K562 (cell line): ENCODE data around the gene NDUFAB1. TPM values are rescaled to one million over a fixed set of nuclear protein-coding genes. Genes with fewer than 3 reads are reported as not detected.
"Not testable (repeated sequence)": the region's sequence is repeated elsewhere in the genome, so short reads cannot be mapped to it uniquely, and the experiment has no call there.

Experiments
- ATAC-seq: fragments of 200-7000 bp; cut with Tn5 transposase; 3 replicates; pipeline ENCODE4 v1.9.1; 2020; ENCODE audit warnings: moderate library complexity
- BruUV-seq: library from RNA; stranded (reverse); fragments of 400-500 nt; replicated peaks from 2 replicates; lab custom pipeline; 2021; lab: Mats Ljungman, UMichigan
- CTCF ChIA-PET: fragments of 300-600 bp; formaldehyde crosslinking; extraction: SDS; loops from one replicate; lab custom pipeline; 2021; ENCODE audit warnings: low intra/inter-chr PET ratio; lab: Yijun Ruan, JAX
- POLR2A ChIA-PET: fragments of 300-600, 350-650 bp; sonication (Branson Sonifier 250); formaldehyde crosslinking; extraction: SDS; loops from one replicate; lab custom pipeline; 2021; ENCODE audit warnings: antibody characterized with exemption, inconsistent platforms; lab: Yijun Ruan, JAX
- DNase-seq, 4 experiments: peaks; one replicate each; pipeline versions ENCODE4 v3.0.0 to v3.0.0-alpha.2; 2011 to 2018; ENCODE audit warnings: low spot score in 3 of 4, mixed read lengths in 3 of 4; ENCODE audit errors: extremely low read depth in 1 of 4
- FAIRE-seq: peaks from 2 replicates; lab custom pipeline; 2011; peaks lifted over from hg19 to GRCh38; lab: Jason Lieb, UNC
- H2AFZ ChIP-seq: 2 replicates; pipeline ENCODE4 v1.6.0; 2011; ENCODE audit warnings: low read depth, low read length, control low read depth, inconsistent platforms
- H3K27ac ChIP-seq: fragments of 200-600 bp; 3 replicates; pipeline ENCODE4 v1.8.0; 2011; ENCODE audit warnings: low read depth, mild to moderate bottlenecking, control low read depth, inconsistent platforms, low read length, moderate library complexity, mixed read lengths; ENCODE audit errors: extremely low read depth
- H3K27me3 ChIP-seq, 2 experiments: fragments of 300-600 bp in 1 of 2; 2 replicates in 1 of 2; 3 replicates in 1 of 2; pipeline versions ENCODE4 v1.6.0 to v1.8.0; 2011; ENCODE audit warnings: inconsistent platforms in 2 of 2, low read length in 2 of 2, mild to moderate bottlenecking in 1 of 2, mixed read lengths in 1 of 2, moderate library complexity in 1 of 2; ENCODE audit not compliant: control insufficient read depth in 2 of 2, insufficient read depth in 2 of 2
- H3K36me3 ChIP-seq: fragments of 300-600 bp; 3 replicates; pipeline ENCODE4 v1.8.0; 2011; ENCODE audit warnings: mild to moderate bottlenecking, low read length, inconsistent platforms; ENCODE audit not compliant: control insufficient read depth, insufficient read depth
- H3K4me1 ChIP-seq, 2 experiments: fragments of 200-600 bp in 1 of 2; replicated peaks in 1 of 2; 2 replicates in 1 of 2; 3 replicates in 1 of 2; pipeline versions ENCODE4 v1.5.1 to v1.8.0; 2011; ENCODE audit warnings: inconsistent platforms in 2 of 2, low read length in 2 of 2, mild to moderate bottlenecking in 1 of 2, mixed read lengths in 1 of 2, moderate library complexity in 1 of 2; ENCODE audit not compliant: control insufficient read depth in 2 of 2, insufficient read depth in 2 of 2
- H3K4me2 ChIP-seq: 2 replicates; pipeline ENCODE4 v1.6.1; 2011; ENCODE audit warnings: low read length, control low read depth, inconsistent platforms, mixed read lengths; ENCODE audit not compliant: insufficient read depth
- H3K4me3 ChIP-seq: fragments of 200-600 bp; sonication (generic), shearing (Covaris generic); 2 replicates; pipeline ENCODE4 v1.5.1; 2016; ENCODE audit warnings: control low read depth, inconsistent platforms
- H3K79me2 ChIP-seq: fragments of 200-600 bp; 3 replicates; pipeline ENCODE4 v1.8.0; 2011; ENCODE audit warnings: low read length, inconsistent platforms; ENCODE audit not compliant: control insufficient read depth, insufficient read depth
- H3K9ac ChIP-seq, 2 experiments: 2 replicates each; pipeline versions ENCODE4 v1.6.0 to v1.6.1; 2011; ENCODE audit warnings: low read depth in 2 of 2, low read length in 2 of 2, control low read depth in 1 of 2, inconsistent platforms in 1 of 2, mild to moderate bottlenecking in 1 of 2, mixed read lengths in 1 of 2; ENCODE audit not compliant: insufficient read depth in 1 of 2
- H3K9me1 ChIP-seq: one replicate; pipeline ENCODE4 v1.6.0; 2011; ENCODE audit warnings: inconsistent platforms, mild to moderate bottlenecking, low read length, moderate library complexity; ENCODE audit not compliant: control insufficient read depth, insufficient read depth
- H3K9me3 ChIP-seq: replicated peaks from 2 replicates; pipeline ENCODE4 v1.5.1; 2011; ENCODE audit warnings: low read depth, low read length, inconsistent platforms; ENCODE audit not compliant: control insufficient read depth, insufficient read depth
- H4K20me1 ChIP-seq: replicated peaks from 2 replicates; pipeline ENCODE4 v1.6.1; 2011; ENCODE audit warnings: low read length, inconsistent platforms, mixed read lengths; ENCODE audit not compliant: control insufficient read depth, insufficient read depth
- NR0B1 ChIP-seq: fragments of 450-650 bp; IDR thresholded peaks from one replicate; pipeline ENCODE4 v1.6.1; 2018; ENCODE audit warnings: mild to moderate bottlenecking, moderate library complexity; ENCODE audit not compliant: partially characterized antibody
- SRSF7 ChIP-seq: fragments of 200-400 bp; formaldehyde crosslinking; optimal IDR thresholded peaks from 2 replicates; pipeline ENCODE3; 2017; ENCODE audit warnings: mild to moderate bottlenecking, low read depth, low read length
- ZFP36 ChIP-seq: fragments of 150-350 bp; IDR thresholded peaks from 2 replicates; pipeline ENCODE4 v1.6.1; 2018; ENCODE audit warnings: low read length, low read depth; ENCODE audit not compliant: partially characterized antibody
- ZNF146 ChIP-seq: IDR thresholded peaks from one replicate; pipeline ENCODE4 v1.6.1; 2018; ENCODE audit warnings: missing compliant biosample characterization; ENCODE audit not compliant: unreplicated experiment
- WGBS: fragments of 100-300 bp; shearing (Covaris generic); methylation state at CpG from one replicate; pipeline ENCODE4 v1.1.6; 2016; ENCODE audit warnings: low coverage, mixed read lengths; ENCODE audit not compliant: insufficient coverage; ENCODE audit errors: missing lambda C conversion rate; 5-methylcytosine and 5-hydroxymethylcytosine counted together
- in situ Hi-C: fragments of 300-500 bp; cut with MboI; formaldehyde crosslinking; loops from 4 replicates; pipeline ENCODE4 v1.15.0; 2018; ENCODE audit warnings: inconsistent platforms, mixed read lengths
- intact Hi-C: fragments of 100-400 bp; cut with micrococcal nuclease; formaldehyde crosslinking; loops from 2 replicates; pipeline ENCODE4 v1.14.2; 2022
- polyA plus RNA-seq, 8 experiments: library from polyadenylated mRNA; depleted of rRNA in 4 of 8; stranded (reverse) in 5 of 8; unstranded in 3 of 8; fragments of >200 nt; fragmentation: Nextera tagmentation in 2 of 8; fragmentation: Illumina TruSeq in 1 of 8; extraction: Ambion mirVana in 2 of 8; extraction: Trizol in 1 of 8; gene quantifications; 2 replicates each; pipeline versions ENCODE4 v1.2.1 to v1.2.3, GENCODE V29; 2011 to 2014; ENCODE audit warnings: inconsistent platforms in 1 of 8, missing spikeins in 1 of 8
- total RNA-seq, 7 experiments: library from RNA; depleted of rRNA in 6 of 7; stranded (reverse); fragments of >200 nt in 6 of 7; fragmentation: Illumina TruSeq in 2 of 7; extraction: Trizol in 2 of 7; gene quantifications; 2 replicates each; pipeline versions ENCODE4 v1.2.1 to v1.2.3, GENCODE V29; 2011 to 2021; ENCODE audit warnings: low replicate concordance in 1 of 7

The NDUFAB1 gene
- total and polyA plus RNA-seq, 9 of the 15 experiments (the other 6 are each of a cell fraction or from before 2014, with no cell fraction given) = 123 to 481 (median 238) TPM

GRCh38 chr16:23634461-23635036 lies 38.4 kb upstream of the NDUFAB1 start (continued):
- TF ChIP-seq ZFP36 (no peak), NR0B1 (no peak), SRSF7 (no peak)

GRCh38 chr16:23631874-23632273 lies 35.8 kb upstream of the NDUFAB1 start:
- H4K20me1 ChIP-seq, H3K27ac ChIP-seq, BruUV-seq, ATAC-seq, H3K79me2 ChIP-seq, H3K4me3 ChIP-seq, H3K4me2 ChIP-seq, H2AFZ ChIP-seq, DNase-seq, POLR2A ChIA-PET, H3K4me1 ChIP-seq, in situ Hi-C loops, H3K9me3 ChIP-seq, FAIRE-seq, CTCF ChIA-PET, intact Hi-C loops, H3K9me1 ChIP-seq, H3K27me3 ChIP-seq, H3K9ac ChIP-seq: not testable (repeated sequence)
- H3K36me3 ChIP-seq = peaks cover 67% of the 10 kb centered on the region
- 97% methylated on average over 3 of the region's 3 CpGs for WGBS
- TF ChIP-seq ZNF146 = peak; percentile 41
- TF ChIP-seq, all 486 proteins: peak for 1; not testable (repeated sequence) for 485
